ENCODE measurements around the gene MYO10.

The MYO10 gene

DNA sequence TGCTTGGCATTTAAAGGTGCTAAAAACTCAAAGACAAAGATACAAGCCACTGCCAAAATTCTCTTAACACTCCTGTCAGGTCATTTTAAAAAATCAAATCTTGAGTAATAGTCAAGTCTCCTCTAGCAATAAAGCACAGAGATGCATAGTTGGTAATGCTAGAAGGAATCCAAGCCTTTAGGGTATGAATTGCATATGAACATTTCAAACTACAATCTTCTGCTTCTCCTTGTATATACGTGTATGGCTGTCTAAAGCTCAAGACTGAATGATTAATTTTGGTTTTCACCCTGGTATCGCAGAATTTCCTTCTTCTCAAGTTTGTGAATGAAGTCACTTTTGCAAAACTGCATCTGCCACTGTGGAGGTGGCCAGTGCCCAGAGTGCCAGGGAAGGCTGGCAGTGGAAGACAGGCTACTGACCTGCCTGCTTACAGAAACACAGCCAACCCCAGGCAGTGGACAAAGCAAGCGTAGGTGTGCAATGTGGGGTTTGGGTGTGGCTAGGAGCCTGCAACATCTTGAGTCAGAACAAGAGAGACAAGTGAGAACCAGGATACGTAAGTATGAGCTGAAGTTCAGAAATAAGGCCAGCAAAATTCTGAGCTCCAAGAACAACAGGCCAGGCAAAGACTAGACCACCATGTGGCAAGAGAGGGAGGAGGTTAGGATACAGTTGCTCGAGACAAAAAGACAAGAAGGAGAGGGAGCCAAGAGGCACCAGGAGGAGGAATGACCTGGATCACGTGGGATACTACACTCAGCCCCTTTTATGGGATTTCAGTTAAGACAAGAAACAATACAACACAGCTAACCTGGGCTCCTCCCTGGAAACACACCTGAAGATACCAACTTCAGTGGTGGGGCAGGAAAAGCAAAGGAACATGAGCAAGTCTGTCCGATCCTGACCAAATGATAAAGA lies 22.6 kb downstream of the MYO10 start:
- no peak for DNase-seq

- no peak for DNase-seq
These were observed 24.0 kb downstream of the MYO10 start for GRCh38 chr5:16912080-16912479.

GRCh38 chr5:16909464-16909863 lies 26.6 kb downstream of the MYO10 start:
- DNase-seq = no peak

DNA sequence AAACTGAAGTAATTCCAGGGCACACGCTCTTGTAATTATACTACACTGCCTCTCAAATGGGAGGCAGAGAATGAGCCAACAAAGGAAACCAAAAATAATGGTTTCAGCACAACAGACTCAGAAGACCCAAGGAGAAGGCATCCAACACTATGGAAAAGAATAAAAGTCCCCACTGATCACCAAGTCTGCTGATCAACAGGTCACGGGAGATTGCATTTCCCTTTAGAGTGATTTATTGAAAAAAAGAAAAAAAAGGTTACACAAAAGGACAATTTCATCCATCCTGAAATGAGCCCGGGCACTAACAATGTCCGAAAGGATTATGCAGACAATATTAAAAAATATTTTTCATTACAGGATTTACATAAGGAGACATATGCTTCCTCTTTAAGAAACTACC lies 28.8 kb downstream of the MYO10 start:
- DNase-seq = no peak

DNA sequence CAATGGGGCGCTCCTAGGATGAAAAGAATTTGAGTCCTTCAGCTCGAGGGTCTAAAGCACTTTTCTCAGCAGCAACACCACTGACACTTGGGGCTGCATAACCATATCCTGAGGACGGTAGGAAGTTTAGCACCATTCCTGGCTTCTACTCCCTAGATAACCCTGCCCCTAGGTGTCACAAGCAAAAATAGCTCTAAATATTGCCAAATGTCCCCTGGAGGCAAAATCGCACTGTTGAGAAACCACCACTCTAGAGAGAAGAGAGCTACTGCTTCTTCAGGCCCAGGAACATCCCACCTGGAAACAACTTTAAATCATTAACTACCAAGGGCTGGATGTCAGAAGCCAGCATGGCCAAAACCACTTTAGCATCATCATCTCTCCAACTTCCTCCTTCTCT lies 29.8 kb downstream of the MYO10 start:
- no peak for DNase-seq

- no peak for DNase-seq
These were observed 32.4 kb downstream of the MYO10 start for GRCh38 chr5:16903480-16904300.

DNA sequence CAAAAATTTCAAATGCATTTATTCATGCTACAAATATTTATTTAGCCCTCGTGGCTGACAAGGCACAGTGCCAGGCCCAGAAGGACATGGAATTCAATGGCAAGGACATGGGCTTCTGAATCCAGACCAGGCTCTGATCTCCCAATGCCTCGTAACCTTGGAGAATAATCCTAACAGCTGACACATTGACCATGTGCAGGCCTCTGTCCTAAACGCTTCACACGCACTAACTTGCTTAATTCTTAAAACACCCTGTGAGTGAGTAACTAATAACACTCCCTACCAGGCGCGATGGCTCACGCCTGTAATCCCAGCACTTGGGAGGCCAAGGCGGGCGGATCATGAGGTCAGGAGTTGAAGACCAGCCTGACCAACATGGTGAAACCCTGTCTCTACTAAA lies 33.2 kb downstream of the MYO10 start:
- no peak for DNase-seq

- no peak for DNase-seq
These were observed 35.0 kb downstream of the MYO10 start for GRCh38 chr5:16901021-16901644.

- no peak for DNase-seq
These were observed 36.9 kb downstream of the MYO10 start for GRCh38 chr5:16899171-16899570.

GRCh38 chr5:16897800-16898199 lies 38.3 kb downstream of the MYO10 start:
- DNase-seq = no peak

DNA sequence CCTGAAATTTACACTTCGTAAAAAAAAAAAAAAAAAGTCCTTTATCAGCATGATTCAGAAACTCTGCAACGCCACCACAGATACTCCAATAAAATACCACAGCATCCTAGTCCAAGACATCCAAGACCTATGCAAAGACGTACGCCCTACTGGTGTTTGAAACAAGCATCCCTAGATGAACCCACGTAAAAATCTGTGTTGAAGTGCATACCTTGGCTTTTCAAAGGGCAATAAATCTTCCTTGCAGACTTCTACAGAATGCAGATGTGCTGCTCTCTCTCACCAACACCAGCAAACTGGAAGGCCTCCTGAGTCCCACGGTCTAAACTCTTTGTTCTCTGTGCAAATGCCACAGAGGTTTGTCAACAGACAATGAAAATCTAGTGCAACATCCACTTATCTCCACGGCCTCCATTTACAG lies 38.8 kb downstream of the MYO10 start:
- DNase-seq = no peak

DNA sequence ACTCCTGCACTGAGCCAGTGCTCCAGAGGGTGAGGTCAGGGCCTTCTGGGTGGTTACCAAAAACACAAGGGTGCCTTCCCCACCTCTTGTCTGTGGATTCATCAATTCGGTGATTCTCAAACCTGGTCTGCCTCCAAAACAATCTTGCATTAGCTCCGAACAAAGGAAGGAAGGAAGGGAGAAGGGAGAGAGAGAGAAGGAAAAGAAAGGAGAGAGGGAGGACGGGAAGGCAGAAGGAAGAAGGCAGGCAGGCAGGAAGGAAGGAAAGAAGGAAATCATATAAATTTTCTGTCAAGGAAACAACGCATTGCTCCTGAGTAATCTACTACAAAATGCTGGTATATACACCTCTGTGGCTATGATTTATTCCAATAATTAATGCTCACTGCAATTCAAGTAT lies 39.3 kb downstream of the MYO10 start:
- no peak for DNase-seq

- DNase-seq = no peak
These were observed 41.6 kb downstream of the MYO10 start for GRCh38 chr5:16894236-16895057.

GRCh38 chr5:16891033-16891432 lies 45.1 kb downstream of the MYO10 start:
- no peak for DNase-seq

DNA sequence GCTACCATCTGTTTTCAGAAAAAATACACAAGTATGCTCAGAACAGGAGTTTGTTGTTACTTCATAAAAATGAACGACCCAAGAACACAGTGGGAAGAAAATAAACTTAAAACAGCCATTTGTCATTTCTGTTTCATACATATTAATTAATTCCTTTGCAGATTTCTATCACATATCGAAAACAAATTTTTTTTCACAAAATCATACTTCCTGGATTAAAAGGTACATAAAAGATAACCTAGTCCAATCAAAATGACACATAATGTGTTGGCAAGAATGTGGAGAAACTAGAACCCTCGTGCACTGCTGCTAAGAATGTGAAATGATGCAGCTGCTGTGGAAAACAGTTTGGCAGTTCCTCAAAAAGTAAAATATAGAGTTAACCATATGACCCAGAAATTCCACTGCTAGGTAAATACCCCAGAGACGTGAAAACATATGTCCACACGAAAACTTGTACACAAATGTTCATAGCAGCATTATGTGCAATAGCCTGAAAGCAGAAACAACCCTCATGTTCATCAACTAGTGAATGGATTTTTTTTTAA lies 46.0 kb downstream of the MYO10 start:
- no peak for DNase-seq

DNA sequence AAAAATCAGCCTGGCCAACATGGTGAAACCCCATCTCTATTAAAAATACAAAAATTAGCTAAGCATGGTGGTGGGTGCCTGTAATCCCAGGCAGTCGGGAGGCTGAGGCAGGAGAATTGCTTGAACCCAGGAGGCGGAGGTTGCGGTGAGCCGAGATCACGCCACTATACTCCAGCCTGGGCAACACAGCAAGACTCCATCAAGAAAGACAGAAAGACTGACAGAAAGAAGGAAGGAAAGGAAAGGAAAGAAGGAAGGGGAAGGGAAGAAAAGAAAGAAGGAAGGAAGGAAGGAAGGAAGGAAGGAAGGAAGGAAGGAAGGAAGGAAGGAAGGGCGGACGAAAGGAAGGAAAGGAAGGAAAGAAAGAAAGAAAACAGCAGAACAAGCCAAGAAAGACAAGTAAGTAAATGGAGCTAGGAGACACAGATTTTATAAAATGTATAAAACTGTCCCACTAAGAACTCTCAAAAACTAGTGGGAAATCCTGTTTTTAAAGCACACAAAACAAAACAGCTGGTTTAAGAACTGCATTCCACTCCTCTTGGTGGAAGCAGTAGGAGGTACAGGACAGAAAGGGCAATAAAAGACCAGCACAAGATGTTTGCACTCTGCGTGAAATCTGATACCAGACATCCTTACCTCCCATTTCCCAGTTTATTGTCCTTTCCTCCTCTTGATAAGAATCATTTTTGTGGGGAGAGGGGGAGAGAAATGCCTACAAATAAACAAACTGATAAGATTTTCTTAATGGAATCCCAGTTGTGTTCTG lies 46.7 kb downstream of the MYO10 start:
- no peak for DNase-seq

DNA sequence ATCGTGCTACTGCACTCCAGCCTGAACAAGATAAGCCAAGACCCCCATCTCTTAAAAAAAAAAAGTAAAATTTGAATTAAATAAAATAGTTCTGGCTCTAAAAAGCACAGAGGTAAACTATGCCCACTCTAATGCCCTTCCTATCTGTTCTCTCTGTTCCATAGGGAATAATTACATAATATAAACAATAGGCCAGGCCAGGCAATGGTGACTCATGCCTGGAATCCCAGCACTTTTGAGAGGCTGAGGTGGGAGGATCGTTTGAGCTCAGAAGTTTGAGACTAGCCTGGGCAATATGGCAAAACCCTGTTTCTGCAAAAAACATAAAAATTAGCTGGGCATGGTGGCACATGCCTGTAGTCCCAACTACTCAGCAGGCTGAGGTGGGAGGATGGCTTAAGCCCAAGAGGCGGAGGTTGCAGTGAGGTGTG lies 47.4 kb downstream of the MYO10 start:
- DNase-seq = no peak

GRCh38 chr5:16886793-16887345 lies 49.2 kb downstream of the MYO10 start:
- no peak for DNase-seq

- DNase-seq = no peak
These were observed 49.7 kb downstream of the MYO10 start for GRCh38 chr5:16886366-16886736.

DNA sequence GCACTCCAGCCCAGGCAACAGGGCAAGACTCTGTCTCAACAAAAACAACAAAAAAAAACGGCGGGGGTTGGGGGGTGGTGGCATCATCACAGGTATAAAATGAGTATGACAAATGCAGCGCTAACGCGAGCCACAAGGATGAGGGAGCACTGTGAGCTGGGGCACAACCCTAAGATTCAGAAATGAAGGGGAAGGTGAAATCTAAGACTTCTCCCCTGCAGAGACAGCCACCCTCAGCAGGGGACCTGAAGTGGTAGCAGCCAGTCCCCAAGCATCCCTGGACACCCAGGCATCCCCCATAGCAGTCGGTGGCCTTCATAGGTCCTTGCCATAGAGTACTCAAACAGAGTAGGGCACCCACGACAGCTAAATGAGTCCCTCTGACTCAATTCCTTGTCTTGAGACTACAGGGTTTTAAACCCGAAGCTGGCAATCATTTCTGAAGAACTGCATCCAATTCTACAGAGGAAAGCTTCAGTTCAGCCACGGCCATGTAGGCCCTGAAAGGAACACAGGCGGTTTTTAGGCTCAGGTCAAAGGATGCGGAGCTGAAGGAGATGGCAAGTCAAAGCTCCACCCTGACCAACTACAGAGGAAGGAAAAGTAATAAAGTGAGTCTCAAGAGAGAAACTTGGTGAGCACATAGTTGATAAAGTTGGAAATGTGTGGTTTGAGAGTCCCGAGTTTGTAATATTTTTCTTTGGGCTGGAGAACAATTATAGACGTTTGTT lies 50.3 kb downstream of the MYO10 start:
- no peak for DNase-seq
